Fibroblast of villous mesenchyme (primary cell): ENCODE measurements around the gene BRD7. TPM values are rescaled to one million over a fixed set of nuclear protein-coding genes. Genes with fewer than 3 reads are reported as not detected.

Experiments used
- DNase-seq: peaks from one replicate; pipeline ENCODE4 v3.0.0-alpha.2; 2010; ENCODE audit warnings: low read depth
- H3K4me3 ChIP-seq: 2 replicates; pipeline ENCODE4 v1.5.1; 2011; ENCODE audit warnings: low read depth, mild to moderate bottlenecking, low read length
- CTCF ChIP-seq: IDR thresholded peaks from 2 replicates; pipeline ENCODE4 v1.5.1; 2012; ENCODE audit warnings: low read depth, mild to moderate bottlenecking, low read length; ENCODE audit not compliant: insufficient read depth
- total RNA-seq: library from RNA; depleted of rRNA; stranded (reverse); fragments of >200 nt; gene quantifications from 2 replicates; pipeline ENCODE4 v1.2.3, GENCODE V29; 2012

The BRD7 gene
- total RNA-seq, 1 donor: 31.5 TPM

GRCh38 chr16:50403491-50403890 is 34.7 kb upstream of the BRD7 start:
- H3K4me3 ChIP-seq: no peak overlapping the region
- TF ChIP-seq CTCF: no peak
- no peak for DNase-seq

GRCh38 chr16:50402298-50402895 is 33.6 kb upstream of the BRD7 start:
- H3K4me3 ChIP-seq: no peak overlapping the region
- no peak for TF ChIP-seq CTCF
- no peak for DNase-seq

- DNase-seq: no peak
- TF ChIP-seq CTCF: no peak
- H3K4me3 ChIP-seq: no peak overlapping the region
These were observed 32.6 kb upstream of the BRD7 start for GRCh38 chr16:50401355-50401754.

- no peak for DNase-seq
- no peak for TF ChIP-seq CTCF
- no peak overlapping the region for H3K4me3 ChIP-seq
These were observed 32.2 kb upstream of the BRD7 start for GRCh38 chr16:50400967-50401348.

- TF ChIP-seq CTCF: no peak
- DNase-seq: no peak
- no peak overlapping the region for H3K4me3 ChIP-seq
These were observed 31.7 kb upstream of the BRD7 start for GRCh38 chr16:50400312-50400966.

GRCh38 chr16:50399411-50399810 is 30.6 kb upstream of the BRD7 start:
- no peak for DNase-seq
- no peak for TF ChIP-seq CTCF
- no peak overlapping the region for H3K4me3 ChIP-seq

GRCh38 chr16:50398336-50398735 is 29.5 kb upstream of the BRD7 start:
- H3K4me3 ChIP-seq: no peak overlapping the region
- no peak for TF ChIP-seq CTCF
- DNase-seq: no peak
